Memory B cell (primary cell): ENCODE results near the gene ZNF584.
A peak's percentile ranks its signal among the peaks of the same experiment; 100 is the strongest.

ENCODE experiments used
- ATAC-seq: fragments of 150-1000 bp; cut with Tn5 transposase; 2 replicates; pipeline ENCODE4 v1.10.0; 2021; ENCODE audit warnings: low read depth, mild to moderate bottlenecking, moderate library complexity
- DNase-seq, 2 donors: peaks; one replicate each; pipeline ENCODE4 v3.0.0; 2022; ENCODE audit warnings: low spot score in 2 of 2
- H3K27ac Mint-ChIP-seq: one replicate; pipeline ENCODE4 v1.8.0; 2022; ENCODE audit warnings: mild to moderate bottlenecking, moderate library complexity, mixed read lengths
- H3K27me3 Mint-ChIP-seq: one replicate; pipeline ENCODE4 v1.8.0; 2022; ENCODE audit warnings: mixed read lengths
- H3K36me3 Mint-ChIP-seq: one replicate; pipeline ENCODE4 v1.8.0; 2022; ENCODE audit warnings: mild to moderate bottlenecking, mixed read lengths
- H3K4me1 Mint-ChIP-seq: one replicate; pipeline ENCODE4 v1.8.0; 2022; ENCODE audit warnings: mixed read lengths
- H3K4me3 Mint-ChIP-seq: one replicate; pipeline ENCODE4 v1.8.0; 2022; ENCODE audit warnings: mild to moderate bottlenecking, moderate library complexity, mixed read lengths
- H3K9me3 Mint-ChIP-seq: one replicate; pipeline ENCODE4 v1.8.0; 2022; ENCODE audit warnings: mixed read lengths

The ZNF584 gene

GRCh38 chr19:58380037-58380661 is 28.3 kb upstream of the ZNF584 start:
- no peak for DNase-seq
- peaks cover 21% of the 10 kb centered on the region for H3K4me1 Mint-ChIP-seq
- no peaks in the 10 kb centered on the region for H3K27me3 Mint-ChIP-seq
- H3K4me3 Mint-ChIP-seq = peak overlapping the region; percentile 87
- H3K27ac Mint-ChIP-seq = peak overlapping the region; percentile 92
- H3K36me3 Mint-ChIP-seq = no peaks in the 10 kb centered on the region
- ATAC-seq = no peak
- no peaks in the 10 kb centered on the region for H3K9me3 Mint-ChIP-seq

DNA sequence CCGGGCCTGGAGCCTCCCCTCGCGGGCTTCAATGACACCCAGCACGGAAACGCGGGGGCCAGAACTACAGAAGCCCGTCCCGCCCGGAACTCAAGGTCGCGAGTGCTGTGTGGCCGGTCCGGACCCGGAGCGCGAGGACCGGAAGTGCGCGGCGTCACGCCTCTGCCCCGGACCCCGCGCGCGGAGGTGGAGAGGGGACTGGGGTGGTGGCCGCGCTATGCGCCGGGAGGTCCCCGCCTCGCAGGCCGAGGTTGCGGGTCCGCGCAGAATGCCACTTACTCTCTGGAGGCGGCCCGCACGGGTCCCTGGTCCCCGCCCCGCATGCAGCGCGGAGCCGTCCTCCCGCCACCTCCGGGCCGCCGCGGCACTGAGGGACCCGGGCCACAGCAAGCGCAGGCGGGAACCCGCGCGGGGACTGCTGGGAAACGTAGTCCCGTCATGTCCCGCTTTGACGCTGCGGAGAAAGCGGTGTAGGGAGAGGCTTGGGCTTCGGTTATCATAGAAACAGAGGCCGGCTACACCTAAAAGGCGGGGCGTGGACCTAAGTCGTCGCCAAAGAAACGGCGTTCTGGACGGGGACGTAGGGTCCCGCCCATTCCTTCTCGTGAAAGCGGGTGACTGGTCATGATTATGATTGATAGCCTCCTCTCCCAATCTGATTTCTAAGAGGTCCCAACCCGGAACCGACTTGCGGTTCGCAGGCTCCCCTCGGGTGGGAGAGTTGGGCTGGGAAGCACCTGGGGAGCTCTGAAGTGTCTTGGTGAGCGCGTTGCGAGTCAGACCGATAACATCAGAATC is 27.6 kb upstream of the ZNF584 start, which contains the start of gene ZNF837:
ZNF837 (minus strand) TSS at position 369 of the 798 bp plus-strand sequence. CDS start 11,698 bp downstream, outside the sequence.
- H3K4me1 Mint-ChIP-seq = peaks cover 25% of the 10 kb centered on the region
- ATAC-seq (peak; percentile 78), DNase-seq (peak; percentile 97)
- peak within 1 kb of the TSS; percentile 92 for H3K27ac Mint-ChIP-seq
- no peaks in the 10 kb centered on the region for H3K27me3 Mint-ChIP-seq
- H3K4me3 Mint-ChIP-seq = peak within 1 kb of the TSS; percentile 87
- H3K9me3 Mint-ChIP-seq = no peaks in the 10 kb centered on the region
- H3K36me3 Mint-ChIP-seq = no peaks in the 10 kb centered on the region

GRCh38 chr19:58381460-58382212 is 26.8 kb upstream of the ZNF584 start:
- no peaks in the 10 kb centered on the region for H3K36me3 Mint-ChIP-seq
- H3K27ac Mint-ChIP-seq = peak overlapping the region; percentile 92
- H3K4me1 Mint-ChIP-seq = peaks cover 29% of the 10 kb centered on the region
- ATAC-seq = no peak
- no peaks in the 10 kb centered on the region for H3K27me3 Mint-ChIP-seq
- DNase-seq = no peak
- H3K9me3 Mint-ChIP-seq = no peaks in the 10 kb centered on the region
- peak overlapping the region; percentile 87 for H3K4me3 Mint-ChIP-seq

DNA sequence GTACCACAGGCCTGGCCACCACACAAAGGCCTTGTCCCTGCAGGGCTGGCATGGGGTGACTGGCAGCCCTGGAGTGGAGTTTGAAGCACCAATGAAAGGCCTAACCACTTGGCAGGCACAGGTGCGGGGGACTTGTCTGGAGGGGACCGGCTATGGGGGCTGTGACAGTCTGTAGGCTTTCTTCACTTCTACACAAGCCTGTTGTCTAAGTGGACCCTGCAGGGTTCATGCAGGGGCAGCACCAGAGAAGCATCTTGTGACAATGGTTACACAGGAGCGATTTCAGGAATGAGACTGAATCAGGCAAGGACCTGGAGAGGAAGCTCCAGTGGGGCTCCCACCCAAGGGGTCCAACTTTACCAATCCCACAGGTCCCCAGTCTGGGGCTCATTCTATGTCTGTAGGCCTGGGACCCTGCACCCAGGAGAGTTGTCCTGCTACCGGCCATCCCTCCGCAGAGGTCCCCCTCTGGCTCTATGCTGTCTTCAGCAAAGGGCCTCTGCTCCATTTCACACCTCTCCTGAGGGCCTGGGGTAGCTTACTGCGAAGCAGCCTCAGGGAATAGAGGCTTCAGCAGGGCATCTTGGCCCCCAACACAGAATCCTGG is 25.3 kb upstream of the ZNF584 start:
- Mint-ChIP-seq H3K27ac (peak overlapping the region; percentile 92), H3K27me3 (no peaks in the 10 kb centered on the region), H3K36me3 (peaks cover 2% of the 10 kb centered on the region), H3K4me1 (peaks cover 32% of the 10 kb centered on the region), H3K4me3 (peak overlapping the region; percentile 53), H3K9me3 (no peaks in the 10 kb centered on the region)
- no peak for ATAC-seq
- no peak for DNase-seq

DNA sequence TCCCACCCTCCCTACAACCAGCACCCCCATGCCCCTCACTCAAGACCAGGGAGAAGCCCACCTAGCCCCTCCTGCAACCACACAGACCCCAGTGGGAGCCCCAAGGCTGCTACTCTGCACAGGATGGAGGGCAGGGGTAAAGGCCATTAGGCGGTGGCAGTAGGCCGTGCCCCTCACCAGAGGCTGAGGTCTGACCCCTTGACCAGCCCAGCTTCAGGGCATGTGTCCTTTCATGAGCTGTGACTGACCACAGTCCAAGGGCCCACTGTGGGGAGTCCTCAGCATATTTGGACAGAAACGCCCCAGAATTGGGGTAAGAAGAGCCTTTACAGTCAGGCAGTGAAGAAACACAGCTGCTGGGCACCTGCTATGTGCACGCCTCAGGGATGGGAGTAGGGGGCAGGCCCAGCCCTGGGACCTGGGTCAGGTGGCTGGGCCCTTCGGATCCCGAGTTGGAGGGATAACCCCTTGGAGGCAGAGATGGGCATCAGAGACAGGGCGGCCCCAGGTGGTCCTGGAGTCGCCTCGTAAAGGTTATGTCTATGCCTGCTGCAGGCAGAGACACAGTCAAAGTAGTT is 23.0 kb upstream of the ZNF584 start:
- ATAC-seq = no peak

GRCh38 chr19:58385891-58386575 is 22.4 kb upstream of the ZNF584 start:
- peak overlapping the region; percentile 89 for H3K27ac Mint-ChIP-seq
- peak overlapping the region; percentile 92 for H3K4me3 Mint-ChIP-seq
- peaks cover 21% of the 10 kb centered on the region for H3K4me1 Mint-ChIP-seq
- H3K27me3 Mint-ChIP-seq = no peaks in the 10 kb centered on the region
- DNase-seq (no peak), ATAC-seq (no peak)
- H3K36me3 Mint-ChIP-seq = peaks cover 12% of the 10 kb centered on the region
- H3K9me3 Mint-ChIP-seq = no peaks in the 10 kb centered on the region

More for the DNA sequence above, 23.0 kb upstream of the ZNF584 start:
- peaks cover 17% of the 10 kb centered on the region for H3K4me1 Mint-ChIP-seq
- H3K27me3 Mint-ChIP-seq = no peaks in the 10 kb centered on the region
- H3K27ac Mint-ChIP-seq = peak overlapping the region; percentile 89
- peaks cover 7% of the 10 kb centered on the region for H3K36me3 Mint-ChIP-seq
- peak overlapping the region; percentile 92 for H3K4me3 Mint-ChIP-seq
- H3K9me3 Mint-ChIP-seq = no peaks in the 10 kb centered on the region
- no peak for DNase-seq

DNA sequence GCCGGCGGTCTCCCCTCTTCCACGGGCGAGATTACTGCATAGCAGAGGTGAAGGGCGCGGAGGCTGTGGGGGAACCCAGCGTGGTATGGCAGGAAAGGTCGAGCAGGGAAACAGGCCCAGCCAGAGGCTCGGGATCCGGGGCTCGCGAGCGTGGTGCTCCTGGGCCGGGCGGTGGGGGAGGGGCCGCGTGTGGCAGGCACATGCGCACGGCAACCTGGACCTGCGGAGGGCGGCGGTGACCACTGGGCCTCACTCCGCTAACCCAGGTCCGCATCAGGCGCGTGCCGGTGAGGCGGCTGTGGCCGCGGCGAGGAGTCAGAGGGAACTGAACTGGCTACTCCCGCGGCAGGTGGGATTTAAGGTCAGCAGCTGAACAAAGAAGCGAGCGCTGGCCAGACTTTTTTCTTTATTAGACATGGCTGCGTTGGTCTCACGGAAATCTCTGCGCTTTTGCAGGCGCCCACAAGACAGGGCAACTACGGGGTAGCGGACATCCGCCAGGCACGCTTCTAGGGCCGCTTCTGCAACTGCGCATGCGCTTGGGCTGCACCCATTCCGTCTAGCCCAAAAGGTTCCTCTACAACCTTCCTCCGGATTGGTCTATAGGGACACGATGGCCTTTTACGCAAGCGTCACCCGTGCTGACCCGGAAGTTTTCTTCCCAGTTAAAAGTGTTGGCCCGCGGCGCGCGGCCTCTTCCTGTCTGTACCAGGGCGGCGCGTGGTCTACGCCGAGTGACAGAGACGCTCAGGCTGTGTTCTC is 21.7 kb upstream of the ZNF584 start, which contains the start of gene RPS5:
RPS5 (plus strand) TSS at position 694 of the 762 bp plus-strand sequence. CDS start 869 bp downstream, outside the sequence.
- Mint-ChIP-seq H3K27ac (peak within 1 kb of the TSS; percentile 89), H3K36me3 (peaks cover 12% of the 10 kb centered on the region), H3K27me3 (no peaks in the 10 kb centered on the region), H3K9me3 (no peaks in the 10 kb centered on the region), H3K4me1 (peaks cover 21% of the 10 kb centered on the region), H3K4me3 (peak within 1 kb of the TSS; percentile 92)
- peak; percentile 85 for ATAC-seq
- DNase-seq = peak; percentile 79 to 93

GRCh38 chr19:58387338-58388174 is 20.9 kb upstream of the ZNF584 start:
- Mint-ChIP-seq H3K27me3 (no peaks in the 10 kb centered on the region), H3K27ac (peak overlapping the region; percentile 89), H3K36me3 (peaks cover 12% of the 10 kb centered on the region), H3K9me3 (no peaks in the 10 kb centered on the region), H3K4me1 (peaks cover 17% of the 10 kb centered on the region), H3K4me3 (peak overlapping the region; percentile 92)
- ATAC-seq = no peak
- no peak for DNase-seq

- Mint-ChIP-seq H3K4me1 (peaks cover 21% of the 10 kb centered on the region), H3K9me3 (no peaks in the 10 kb centered on the region), H3K27ac (peak overlapping the region; percentile 89), H3K36me3 (peaks cover 16% of the 10 kb centered on the region), H3K27me3 (no peaks in the 10 kb centered on the region), H3K4me3 (peak overlapping the region; percentile 92)
- ATAC-seq = no peak
- DNase-seq = no peak
These were observed 20.3 kb upstream of the ZNF584 start for GRCh38 chr19:58388175-58388526.

GRCh38 chr19:58392945-58393724 is 15.3 kb upstream of the ZNF584 start:
- Mint-ChIP-seq H3K9me3 (no peaks in the 10 kb centered on the region), H3K4me3 (no peak overlapping the region), H3K27ac (no peak overlapping the region), H3K4me1 (peaks cover 18% of the 10 kb centered on the region), H3K27me3 (peaks cover 10% of the 10 kb centered on the region), H3K36me3 (peaks cover 32% of the 10 kb centered on the region)
- ATAC-seq (no peak), DNase-seq (no peak)

DNA sequence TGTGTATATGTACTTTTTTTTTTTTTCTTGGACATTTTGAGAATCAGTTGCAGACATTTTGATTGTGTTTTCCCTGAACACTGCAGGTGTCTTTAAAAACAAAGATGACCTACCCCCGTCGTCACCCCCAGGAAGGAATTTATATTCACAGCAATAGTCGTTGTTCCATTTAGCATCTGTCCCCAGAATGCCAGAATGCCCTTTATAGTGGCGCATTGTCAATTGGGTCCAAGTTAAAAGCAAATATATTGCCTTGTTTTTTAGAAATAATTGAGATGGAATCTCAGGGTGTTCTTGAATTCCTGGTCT is 14.8 kb upstream of the ZNF584 start:
- no peaks in the 10 kb centered on the region for H3K9me3 Mint-ChIP-seq
- H3K27ac Mint-ChIP-seq = no peak overlapping the region
- no peak overlapping the region for H3K4me3 Mint-ChIP-seq
- no peak for ATAC-seq
- peaks cover 10% of the 10 kb centered on the region for H3K27me3 Mint-ChIP-seq
- H3K4me1 Mint-ChIP-seq = peaks cover 16% of the 10 kb centered on the region
- no peak for DNase-seq
- H3K36me3 Mint-ChIP-seq = peaks cover 32% of the 10 kb centered on the region
